OCI-LY7 (cell line): ENCODE data around the gene OR8B12. TPM values are rescaled to one million over a fixed set of nuclear protein-coding genes. Genes with fewer than 3 reads are reported as not detected.

Experiments used
- BruUV-seq: library from RNA; stranded (reverse); fragments of 400-500 nt; replicated peaks from 2 replicates; lab custom pipeline; 2021; lab: Mats Ljungman, UMichigan
- CTCF ChIA-PET: fragments of 300-600 bp; sonication (Branson Sonifier 250); formaldehyde crosslinking; loops from one replicate; lab custom pipeline; 2022; ENCODE audit warnings: antibody characterized with exemption; ENCODE audit not compliant: unreplicated experiment; lab: Charles Lee
- POLR2A ChIA-PET: fragments of 300-600 bp; sonication (Branson Sonifier 250); formaldehyde crosslinking; loops from one replicate; lab custom pipeline; 2022; ENCODE audit warnings: antibody characterized with exemption; lab: Charles Lee
- DNase-seq: peaks from one replicate; pipeline ENCODE4 v3.0.0-alpha.2; 2015; ENCODE audit warnings: low spot score
- H2AFZ ChIP-seq: fragments of 200-600 bp; sonication (generic), shearing (Covaris generic); 2 replicates; pipeline ENCODE4 v1.6.1; 2014; ENCODE audit warnings: mild to moderate bottlenecking, antibody characterized with exemption, low read length, moderate library complexity
- H3K27ac ChIP-seq: fragments of 200-600 bp; sonication (generic); 2 replicates; pipeline ENCODE4 v1.5.1; 2014; ENCODE audit warnings: mixed run types, low read depth, mild to moderate bottlenecking, moderate library complexity, low read length, inconsistent platforms; ENCODE audit not compliant: poor library complexity, severe bottlenecking
- H3K36me3 ChIP-seq: fragments of 200-600 bp; sonication (generic); 2 replicates; pipeline ENCODE4 v1.6.1; 2014; ENCODE audit warnings: mild to moderate bottlenecking, antibody characterized with exemption, low read length, moderate library complexity, mixed read lengths; ENCODE audit not compliant: insufficient read depth
- H3K4me1 ChIP-seq: fragments of 200-600 bp; sonication (generic); 2 replicates; pipeline ENCODE4 v1.5.1; 2014; ENCODE audit warnings: mild to moderate bottlenecking, low read length; ENCODE audit not compliant: insufficient read depth, poor library complexity, severe bottlenecking
- H3K4me2 ChIP-seq: fragments of 200-600 bp; sonication (generic); 2 replicates; pipeline ENCODE4 v1.6.1; 2014; ENCODE audit warnings: mild to moderate bottlenecking, low read length
- H3K4me3 ChIP-seq: fragments of 200-600 bp; sonication (generic); 2 replicates; pipeline ENCODE4 v1.5.1; 2014; ENCODE audit warnings: mild to moderate bottlenecking, low read depth, low read length; ENCODE audit not compliant: poor library complexity, severe bottlenecking
- H3K79me2 ChIP-seq: fragments of 200-600 bp; sonication (generic); 2 replicates; pipeline ENCODE4 v1.6.1; 2016; ENCODE audit warnings: low read depth, mild to moderate bottlenecking, low read length, moderate library complexity, mixed read lengths; ENCODE audit not compliant: insufficient read depth
- H3K9me2 ChIP-seq: fragments of 200-600 bp; sonication (generic); 2 replicates; pipeline ENCODE4 v1.6.1; 2016; ENCODE audit warnings: mild to moderate bottlenecking, low read length, mixed read lengths; ENCODE audit not compliant: insufficient read depth
- H3K9me3 ChIP-seq: fragments of 200-600 bp; sonication (generic); 2 replicates; pipeline ENCODE4 v1.6.1; 2014; ENCODE audit warnings: mild to moderate bottlenecking, mixed run types, low read length, mixed read lengths
- H4K20me1 ChIP-seq: fragments of 200-600 bp; sonication (generic); 2 replicates; pipeline ENCODE4 v1.6.1; 2014; ENCODE audit warnings: mild to moderate bottlenecking, antibody characterized with exemption, low read length, moderate library complexity, mixed read lengths; ENCODE audit not compliant: insufficient read depth
- EZH2phosphoT487 ChIP-seq: fragments of 200-600 bp; sonication (generic); IDR thresholded peaks from 2 replicates; pipeline ENCODE4 v1.6.1; 2018; ENCODE audit warnings: low read depth, borderline replicate concordance, mild to moderate bottlenecking, mixed run types, antibody characterized with exemption, low read length, moderate library complexity, mixed read lengths
- intact Hi-C: fragments of 100-400 bp; cut with micrococcal nuclease; formaldehyde crosslinking; loops from one replicate; pipeline ENCODE4 v1.10.0; 2022; ENCODE audit not compliant: unreplicated experiment
- total RNA-seq, 2 experiments: library from RNA; depleted of rRNA in 1 of 2; stranded (reverse); fragments of >200 nt in 1 of 2; shearing (Covaris generic) in 1 of 2; gene quantifications; 2 replicates each; pipeline ENCODE4 v1.2.3, GENCODE V29; 2014 to 2022
- TF ChIP-seq, protein P1 (sequence below): fragments of 200-600 bp; sonication (generic); conservative IDR thresholded peaks from 2 replicates; pipeline ENCODE4 v1.5.1; 2014; ENCODE audit warnings: mild to moderate bottlenecking, antibody characterized with exemption, low read length, moderate library complexity, mixed read lengths

The OR8B12 gene
- total RNA-seq, 2 experiments from 2014 or later, result not detected

DNA sequence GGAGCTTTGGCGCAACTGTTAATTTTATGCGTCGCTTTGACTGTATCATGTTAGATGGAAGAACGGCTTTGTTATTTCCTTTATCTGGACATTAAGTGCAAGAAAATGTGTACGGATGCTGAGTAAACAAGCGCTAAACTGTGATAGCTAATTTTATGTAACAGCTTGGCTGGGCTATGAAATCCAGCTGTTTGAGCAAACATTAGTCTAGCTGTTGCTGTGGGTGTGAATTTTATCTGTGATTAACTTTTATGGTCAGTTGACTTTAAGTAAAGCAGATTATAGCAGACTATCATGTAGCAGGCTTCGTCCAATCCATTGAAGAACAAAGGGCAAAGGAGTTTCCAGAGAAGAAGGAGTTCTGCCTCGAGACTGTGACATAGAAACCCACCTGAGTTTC is 40.3 kb upstream of the OR8B12 start:
- no peaks in the 10 kb centered on the region for H3K4me1 ChIP-seq
- intact Hi-C loops, result no loop called here
- H3K27ac ChIP-seq, result no peak overlapping the region
- ChIA-PET CTCF (no interaction called here), POLR2A (interaction anchor here (1.5 kb wide), 1 partner anchor 15 kb away, joined by 3 read pairs; no protein-coding TSS in a partner anchor)
- DNase-seq, result no peak
- H3K9me2 ChIP-seq, result no peaks in the 10 kb centered on the region
- no peaks in the 10 kb centered on the region for H4K20me1 ChIP-seq
- no peaks in the 10 kb centered on the region for H3K79me2 ChIP-seq
- H3K4me3 ChIP-seq, result no peak overlapping the region
- H2AFZ ChIP-seq, result no peak overlapping the region
- H3K36me3 ChIP-seq, result no peaks in the 10 kb centered on the region
- no peaks in the 10 kb centered on the region for H3K9me3 ChIP-seq
- no peak overlapping the region for H3K4me2 ChIP-seq
- TF ChIP-seq, protein P1, sequence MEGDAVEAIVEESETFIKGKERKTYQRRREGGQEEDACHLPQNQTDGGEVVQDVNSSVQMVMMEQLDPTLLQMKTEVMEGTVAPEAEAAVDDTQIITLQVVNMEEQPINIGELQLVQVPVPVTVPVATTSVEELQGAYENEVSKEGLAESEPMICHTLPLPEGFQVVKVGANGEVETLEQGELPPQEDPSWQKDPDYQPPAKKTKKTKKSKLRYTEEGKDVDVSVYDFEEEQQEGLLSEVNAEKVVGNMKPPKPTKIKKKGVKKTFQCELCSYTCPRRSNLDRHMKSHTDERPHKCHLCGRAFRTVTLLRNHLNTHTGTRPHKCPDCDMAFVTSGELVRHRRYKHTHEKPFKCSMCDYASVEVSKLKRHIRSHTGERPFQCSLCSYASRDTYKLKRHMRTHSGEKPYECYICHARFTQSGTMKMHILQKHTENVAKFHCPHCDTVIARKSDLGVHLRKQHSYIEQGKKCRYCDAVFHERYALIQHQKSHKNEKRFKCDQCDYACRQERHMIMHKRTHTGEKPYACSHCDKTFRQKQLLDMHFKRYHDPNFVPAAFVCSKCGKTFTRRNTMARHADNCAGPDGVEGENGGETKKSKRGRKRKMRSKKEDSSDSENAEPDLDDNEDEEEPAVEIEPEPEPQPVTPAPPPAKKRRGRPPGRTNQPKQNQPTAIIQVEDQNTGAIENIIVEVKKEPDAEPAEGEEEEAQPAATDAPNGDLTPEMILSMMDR, result no peak
- no peak for TF ChIP-seq EZH2phosphoT487
- BruUV-seq, result no TSS peak

- intact Hi-C loops, result no loop called here
- CTCF ChIA-PET, result no interaction called here
Observed at GRCh38 chr11:124582565-124582964, 39.1 kb upstream of the OR8B12 start.

GRCh38 chr11:124581817-124582216 is 38.4 kb upstream of the OR8B12 start:
- H3K9me2 ChIP-seq, result no peaks in the 10 kb centered on the region
- ChIA-PET CTCF (no interaction called here), POLR2A (no interaction called here)
- BruUV-seq, result no TSS peak
- DNase-seq, result no peak
- no peaks in the 10 kb centered on the region for H3K4me1 ChIP-seq
- no peaks in the 10 kb centered on the region for H4K20me1 ChIP-seq
- TF ChIP-seq, protein P1, result no peak
- no peak for TF ChIP-seq EZH2phosphoT487
- no peaks in the 10 kb centered on the region for H3K36me3 ChIP-seq
- intact Hi-C loops, result no loop called here
- H3K4me2 ChIP-seq, result no peak overlapping the region
- H3K27ac ChIP-seq, result no peak overlapping the region
- no peaks in the 10 kb centered on the region for H3K79me2 ChIP-seq
- no peak overlapping the region for H3K4me3 ChIP-seq
- H3K9me3 ChIP-seq, result no peaks in the 10 kb centered on the region
- H2AFZ ChIP-seq, result no peak overlapping the region

More at GRCh38 chr11:124582565-124582964, 39.1 kb upstream of the OR8B12 start:
- POLR2A ChIA-PET, result interaction anchor here (0.9 kb wide), 1 partner anchor 166 kb away, joined by 6 read pairs; no protein-coding TSS in a partner anchor
- Histone ChIP-seq H3K9me2 (no peaks in the 10 kb centered on the region), H3K4me1 (no peaks in the 10 kb centered on the region), H3K4me2 (no peak overlapping the region), H3K9me3 (no peaks in the 10 kb centered on the region), H2AFZ (no peak overlapping the region), H3K4me3 (no peak overlapping the region), H3K27ac (no peak overlapping the region), H3K36me3 (no peaks in the 10 kb centered on the region), H3K79me2 (no peaks in the 10 kb centered on the region), H4K20me1 (no peaks in the 10 kb centered on the region)
- BruUV-seq, result no TSS peak
- TF ChIP-seq, protein P1, result no peak
- TF ChIP-seq EZH2phosphoT487, result no peak
- DNase-seq, result no peak
